22Rv1 (cell line): ENCODE measurements around the gene OCLN.

Experiments
- CTCF ChIP-seq: fragments of 450-650 bp; IDR thresholded peaks from 2 replicates; pipeline ENCODE4 v1.5.1; 2017; ENCODE audit warnings: mild to moderate bottlenecking
- ZFX ChIP-seq: fragments of 450-650 bp; IDR thresholded peaks from 2 replicates; pipeline ENCODE4 v1.6.1; 2017; ENCODE audit warnings: antibody characterized with exemption, borderline replicate concordance

GRCh38 chr5:69498384-69498783, 5.8 kb downstream of the OCLN start:
- no peak for TF ChIP-seq ZFX
- no peak for TF ChIP-seq CTCF
